ENCODE measurements around the gene LGALS3BP.

Gene LGALS3BP

GRCh38 chr17:79012563-79013134 is 32.9 kb upstream of the LGALS3BP start:
- DNase-seq (ENCODE audit: low read depth): no peak

DNA sequence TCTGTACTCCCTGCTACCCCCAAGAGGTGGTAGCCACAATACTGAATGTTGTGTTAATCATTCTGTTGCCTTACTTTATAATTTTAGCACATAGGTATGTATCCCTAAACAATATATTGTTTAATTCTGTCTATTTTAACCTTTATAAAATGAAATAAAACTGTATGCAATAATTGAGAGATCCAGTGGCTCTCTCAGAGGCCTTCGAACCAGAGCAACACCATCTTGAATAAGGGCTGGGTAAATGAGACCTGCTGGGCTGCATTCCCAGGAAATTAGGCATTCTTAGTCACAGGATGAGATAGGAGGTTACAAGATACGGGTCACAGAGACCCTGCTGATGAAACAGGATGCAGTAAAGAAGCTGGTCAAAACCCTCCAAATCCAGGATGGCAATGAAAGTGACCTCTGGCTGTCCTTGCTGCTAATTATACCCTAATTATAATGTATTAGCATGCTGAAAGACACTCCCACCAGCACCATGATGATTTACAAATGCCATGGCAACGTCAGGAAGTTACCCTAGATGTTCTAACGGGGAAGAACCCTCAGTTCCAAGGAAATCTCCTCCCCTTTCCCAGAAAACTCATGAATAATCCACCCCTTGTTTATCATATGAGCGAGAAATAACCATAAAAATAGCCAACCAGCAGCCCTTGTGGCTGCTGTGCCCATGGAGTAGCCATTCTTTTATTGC is 31.9 kb upstream of the LGALS3BP start:
- DNase-seq (ENCODE audit: low read depth): no peak

DNA sequence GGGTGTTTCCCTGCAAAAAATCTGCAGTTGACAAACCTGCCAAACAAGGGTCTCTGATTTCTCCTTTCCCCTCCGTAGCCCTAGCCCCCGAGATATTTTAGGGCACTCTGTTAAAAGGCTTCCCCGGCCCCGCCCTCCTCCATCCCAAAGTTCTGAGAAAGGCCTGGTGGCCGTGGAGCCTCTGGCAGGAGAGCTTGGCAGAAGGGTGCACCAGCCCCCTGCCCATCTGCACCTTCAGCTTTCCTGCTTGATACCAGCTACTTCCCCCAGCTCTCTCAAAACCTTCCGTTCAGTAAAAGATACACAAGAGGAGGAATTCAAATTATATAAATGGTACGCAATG is 30.6 kb upstream of the LGALS3BP start:
- no peak for DNase-seq (ENCODE audit: low read depth)

GRCh38 chr17:79009397-79010303 is 29.9 kb upstream of the LGALS3BP start, which contains the start of gene CANT1:
CANT1 (minus strand) TSS chr17:79009764; CDS start chr17:78997622, 12,142 bp downstream.
- peak; percentile 61 for DNase-seq (ENCODE audit: low read depth)

DNA sequence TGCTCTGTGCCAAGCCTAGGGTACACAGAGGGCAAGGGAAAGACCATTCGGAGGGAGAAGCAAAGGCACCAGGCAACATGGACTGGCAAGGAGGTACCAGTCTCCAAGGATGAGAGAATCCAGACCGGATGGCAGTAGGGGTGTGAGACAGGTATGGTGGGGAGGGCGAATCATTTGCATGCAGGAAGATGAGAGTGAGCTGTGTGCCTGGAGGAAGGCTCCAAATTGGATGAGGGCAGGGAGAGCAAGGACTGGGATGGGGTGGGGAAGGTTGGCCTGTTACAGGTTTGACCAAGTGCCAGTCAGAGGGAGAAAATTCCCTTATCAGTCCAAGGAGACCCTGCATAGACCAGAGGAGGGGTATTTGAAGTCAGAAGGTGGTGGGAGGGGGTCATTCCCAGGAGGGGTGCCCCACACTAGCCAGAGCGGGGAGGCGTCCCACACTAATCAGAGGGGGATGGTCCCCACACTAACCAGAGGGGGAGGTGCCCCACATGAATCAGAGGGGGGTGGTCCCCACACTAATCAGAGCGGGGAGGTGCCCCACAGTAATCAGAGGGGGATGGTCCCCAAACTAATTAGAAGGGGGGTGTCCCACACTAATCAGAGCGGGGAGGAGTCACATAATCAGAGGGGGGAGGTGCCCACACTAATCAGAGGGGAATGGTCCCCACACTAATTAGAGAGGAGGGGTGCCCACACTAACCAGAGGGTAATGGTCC is 29.1 kb upstream of the LGALS3BP start:
- no peak for DNase-seq (ENCODE audit: low read depth)

DNA sequence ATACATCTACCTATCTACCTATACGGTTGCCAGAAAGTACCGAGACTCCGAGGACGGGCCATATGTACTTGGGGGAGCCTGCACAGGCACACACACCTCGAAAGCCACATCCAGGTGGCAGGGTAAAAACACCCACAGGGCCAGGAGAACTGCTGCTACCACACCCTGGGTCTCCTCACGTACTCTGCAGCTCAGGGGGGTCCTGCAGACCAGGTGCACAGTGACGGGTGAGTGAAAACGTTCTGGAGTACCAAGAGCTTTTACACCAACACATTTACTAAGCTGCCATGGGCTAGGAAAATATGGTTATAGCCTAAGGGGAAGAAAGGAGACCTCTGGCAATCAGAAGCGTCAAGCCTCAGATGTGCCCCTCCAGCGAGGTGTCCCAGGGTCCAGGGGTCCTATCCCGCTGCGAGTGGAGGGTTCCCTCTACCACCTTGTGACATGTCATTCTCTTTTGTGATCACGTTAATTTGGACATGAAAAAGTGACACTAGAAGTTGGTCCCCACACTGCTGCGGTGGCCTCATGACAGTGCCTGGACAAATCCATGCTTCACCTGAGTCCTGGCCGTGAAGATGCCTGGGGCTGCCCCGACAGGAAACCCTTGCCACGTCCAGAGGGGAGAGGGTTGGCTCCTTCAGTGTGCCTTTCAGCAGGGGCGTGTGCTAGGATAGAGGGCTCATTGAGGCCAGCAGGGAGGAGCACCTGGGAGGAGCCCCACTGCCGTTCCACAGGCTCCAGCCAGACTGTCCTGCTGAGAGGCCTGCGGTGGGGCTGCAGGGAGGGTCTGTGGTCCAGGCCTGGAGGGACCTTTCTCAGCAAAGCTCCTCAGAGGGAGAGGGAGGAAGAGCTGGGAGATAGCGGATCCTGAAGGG is 28.0 kb upstream of the LGALS3BP start:
- no peak for DNase-seq (ENCODE audit: low read depth)

DNA sequence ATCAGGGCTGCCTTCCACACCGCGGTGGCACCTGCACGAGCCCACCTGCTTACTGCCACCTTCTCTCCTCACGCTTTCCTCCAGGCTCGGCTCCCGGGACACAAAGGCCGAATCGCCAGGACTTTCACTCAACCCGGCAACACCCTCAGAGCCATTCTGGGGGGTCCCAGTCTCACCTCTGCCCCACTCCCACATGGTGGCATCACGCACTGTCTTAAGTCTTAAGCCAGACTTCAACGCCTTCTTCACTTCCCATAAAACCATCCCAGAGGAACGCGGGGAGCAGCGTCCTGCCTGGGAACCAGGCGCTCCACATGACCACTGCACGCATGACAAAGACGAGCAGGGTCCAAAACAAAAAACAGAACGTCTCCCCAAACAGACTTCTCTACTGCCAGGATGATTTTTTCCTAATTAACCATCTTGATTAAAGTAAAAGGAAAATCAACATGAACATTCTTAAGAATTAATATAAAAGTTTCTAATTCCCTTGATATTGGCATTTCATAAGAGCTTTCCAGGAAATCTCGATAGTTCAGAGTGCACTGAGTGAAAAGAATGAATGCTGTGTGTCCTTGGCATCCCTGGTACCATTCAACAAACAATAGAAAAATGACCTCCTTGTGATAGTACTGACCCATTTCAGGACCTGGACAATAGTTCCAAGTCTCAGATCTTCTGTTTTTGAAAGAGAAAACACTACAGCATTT is 27.2 kb upstream of the LGALS3BP start:
- no peak for DNase-seq (ENCODE audit: low read depth)

GRCh38 chr17:79006046-79006445 is 26.3 kb upstream of the LGALS3BP start:
- DNase-seq (ENCODE audit: low read depth): no peak

DNA sequence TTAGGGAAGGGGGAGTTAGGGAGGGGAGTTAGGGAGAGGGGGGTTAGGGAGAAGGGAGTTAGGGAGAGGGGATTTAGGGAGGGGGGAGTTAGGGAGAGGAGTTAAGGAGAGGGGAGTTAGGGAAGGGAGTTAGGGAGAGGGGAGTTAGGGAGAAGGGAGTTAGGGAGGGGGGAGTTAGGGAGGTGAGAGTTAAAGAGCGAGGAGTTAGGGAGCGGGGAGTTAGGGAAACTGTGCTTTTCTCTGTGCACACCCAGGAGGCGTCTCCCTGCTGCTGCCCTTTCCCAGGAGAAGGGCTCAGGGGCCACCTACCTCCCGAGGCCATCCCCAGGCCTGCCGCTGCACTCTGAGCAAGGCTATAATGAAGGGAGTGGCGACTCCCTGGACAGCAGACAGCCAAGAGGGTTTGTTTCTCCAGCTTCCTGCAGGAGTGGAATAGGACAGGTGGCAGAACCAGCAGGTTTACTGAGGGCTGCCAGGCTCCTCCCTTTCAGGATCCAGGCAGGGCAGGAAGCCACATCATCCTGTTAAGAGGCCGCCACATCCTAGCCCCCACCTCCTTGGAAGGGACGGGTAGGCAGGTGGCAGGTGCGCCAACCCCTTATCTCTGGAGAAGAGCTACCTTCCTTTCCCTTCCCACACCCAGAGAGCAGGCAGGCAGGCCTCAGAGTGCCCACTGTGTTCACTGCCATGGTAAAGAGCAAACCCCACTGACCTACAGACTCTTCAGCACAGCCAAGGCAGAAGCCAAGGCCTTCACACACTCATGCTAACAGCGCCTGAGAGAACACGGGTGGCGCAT is 25.5 kb upstream of the LGALS3BP start:
- no peak for DNase-seq (ENCODE audit: low read depth)

GRCh38 chr17:79003661-79004411 is 24.1 kb upstream of the LGALS3BP start:
- no peak for DNase-seq (ENCODE audit: low read depth)

GRCh38 chr17:79002796-79003593 is 23.3 kb upstream of the LGALS3BP start:
- DNase-seq (ENCODE audit: low read depth): no peak

DNA sequence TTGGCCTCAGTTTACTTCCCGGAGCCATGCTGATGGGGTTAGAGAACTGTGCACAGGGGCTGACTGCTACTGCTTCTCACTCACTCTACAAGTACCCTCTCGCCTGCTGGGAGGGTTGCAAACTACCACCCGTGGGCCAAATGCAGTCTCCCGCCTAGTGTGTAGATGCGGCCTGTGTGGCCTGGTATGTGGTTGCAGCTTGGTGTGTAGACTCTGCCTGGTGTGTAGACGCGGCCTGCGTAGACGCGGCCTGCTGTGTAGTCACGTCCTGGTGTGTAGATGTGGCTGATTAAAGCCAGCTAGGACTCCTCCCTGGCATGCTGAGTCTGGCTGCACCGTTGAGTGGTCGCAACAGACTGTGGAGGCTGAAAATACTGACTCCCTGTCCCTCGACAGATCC is 22.6 kb upstream of the LGALS3BP start:
- no peak for DNase-seq (ENCODE audit: low read depth)

DNA sequence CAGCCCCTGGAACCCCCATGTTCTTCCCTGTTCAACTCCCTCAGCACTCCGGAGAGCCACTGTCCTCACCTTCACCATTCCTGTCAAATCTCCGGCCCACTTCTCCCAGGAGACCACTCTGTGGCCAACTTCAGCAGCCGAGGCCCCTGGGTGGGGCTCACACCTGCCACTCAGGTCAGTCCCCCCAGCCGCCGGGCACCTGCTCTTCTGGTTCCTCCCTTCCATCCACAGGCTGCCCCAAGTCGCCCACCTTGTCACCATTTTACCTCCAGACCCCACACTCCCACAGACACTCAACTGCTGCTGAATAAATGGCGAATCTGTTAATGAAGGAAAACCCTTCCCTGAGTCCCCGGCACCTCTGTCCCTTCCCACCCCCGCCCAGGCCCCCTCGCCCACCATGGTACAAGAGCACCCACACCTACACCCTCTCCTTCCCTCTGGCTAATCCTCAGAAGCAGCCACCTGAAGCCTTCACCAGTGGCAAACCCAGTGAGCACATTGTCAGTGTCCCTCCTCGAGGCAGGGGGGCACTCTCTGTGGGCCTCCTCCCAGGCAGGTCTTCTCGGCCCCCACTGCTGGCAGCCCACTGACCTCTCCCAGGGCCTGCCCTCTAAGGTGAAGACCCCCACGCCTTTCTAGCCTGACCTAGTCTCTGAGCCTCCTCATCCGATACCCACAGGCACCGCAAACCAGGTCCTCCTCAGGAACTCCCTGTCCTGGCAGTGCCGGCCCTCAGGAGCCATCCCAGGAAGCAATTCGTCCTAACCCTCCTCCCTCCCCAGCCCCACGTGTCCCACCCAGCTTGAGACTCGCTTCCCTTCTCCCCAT is 21.7 kb upstream of the LGALS3BP start:
- DNase-seq (ENCODE audit: low read depth): no peak

- no peak for DNase-seq (ENCODE audit: low read depth)
Observed at GRCh38 chr17:79000396-79001189, 20.9 kb upstream of the LGALS3BP start.

GRCh38 chr17:78999947-79000395 is 20.2 kb upstream of the LGALS3BP start:
- no peak for DNase-seq (ENCODE audit: low read depth)

DNA sequence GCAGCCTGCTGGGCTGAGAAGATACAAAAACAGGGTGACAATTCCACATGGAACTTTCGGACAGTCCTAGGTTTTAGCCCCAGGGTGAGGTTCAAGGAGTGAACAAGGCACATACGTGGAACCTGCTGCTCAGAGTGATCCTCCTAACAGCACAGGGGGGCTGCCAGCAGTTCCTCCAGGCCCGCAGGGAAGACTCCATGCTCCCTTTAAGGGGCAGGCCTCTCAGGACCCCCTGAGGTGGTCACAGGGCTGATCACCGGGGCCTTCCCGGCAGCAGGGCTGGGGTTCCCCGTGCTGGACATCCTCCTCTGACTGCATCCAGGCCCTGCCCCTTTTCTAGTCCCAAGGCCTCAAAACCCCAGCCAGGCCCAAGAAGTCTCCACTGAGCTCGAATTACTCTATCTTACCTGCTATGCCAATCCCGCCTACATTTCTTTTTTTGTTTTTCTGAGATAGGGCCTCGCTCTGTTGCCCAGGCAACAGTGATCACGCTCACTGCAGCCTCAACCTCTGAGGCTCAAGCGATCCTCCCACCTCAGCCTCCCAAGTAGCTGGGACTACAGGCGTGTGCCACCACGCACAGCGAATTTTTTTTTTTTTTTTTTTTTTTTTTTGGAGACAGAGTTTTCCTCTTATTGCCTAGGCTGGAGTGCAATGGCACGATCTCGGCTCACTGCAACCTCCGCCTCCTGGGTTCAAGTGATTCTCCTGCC is 19.5 kb upstream of the LGALS3BP start:
- DNase-seq (ENCODE audit: low read depth): no peak

All from stimulated activated CD8-positive, alpha-beta memory T cell treated with anti-CD3 and anti-CD28 coated beads, Interleukin-7, amount 100 ng/mL, for 24 hours (primary cell).